T47D (cell line): ENCODE data around the gene TYRO3.

Source experiments
- DNase-seq, 2 experiments: peaks; one replicate each; pipeline versions ENCODE4 v3.0.0 to v3.0.0-alpha.2; 2011 to 2012; ENCODE audit warnings: low read depth in 1 of 2, low spot score in 1 of 2
- JUND ChIP-seq: IDR thresholded peaks from 2 replicates; pipeline ENCODE4 v1.6.1; 2012; ENCODE audit warnings: low read depth
- in situ Hi-C: cut with HindIII; loops from 2 replicates; pipeline ENCODE4 v1.10.0; 2016; ENCODE audit warnings: low sequenced_read_pairs, low pct_unique_long_range_greater_than_20kb

TYRO3 gene

DNA sequence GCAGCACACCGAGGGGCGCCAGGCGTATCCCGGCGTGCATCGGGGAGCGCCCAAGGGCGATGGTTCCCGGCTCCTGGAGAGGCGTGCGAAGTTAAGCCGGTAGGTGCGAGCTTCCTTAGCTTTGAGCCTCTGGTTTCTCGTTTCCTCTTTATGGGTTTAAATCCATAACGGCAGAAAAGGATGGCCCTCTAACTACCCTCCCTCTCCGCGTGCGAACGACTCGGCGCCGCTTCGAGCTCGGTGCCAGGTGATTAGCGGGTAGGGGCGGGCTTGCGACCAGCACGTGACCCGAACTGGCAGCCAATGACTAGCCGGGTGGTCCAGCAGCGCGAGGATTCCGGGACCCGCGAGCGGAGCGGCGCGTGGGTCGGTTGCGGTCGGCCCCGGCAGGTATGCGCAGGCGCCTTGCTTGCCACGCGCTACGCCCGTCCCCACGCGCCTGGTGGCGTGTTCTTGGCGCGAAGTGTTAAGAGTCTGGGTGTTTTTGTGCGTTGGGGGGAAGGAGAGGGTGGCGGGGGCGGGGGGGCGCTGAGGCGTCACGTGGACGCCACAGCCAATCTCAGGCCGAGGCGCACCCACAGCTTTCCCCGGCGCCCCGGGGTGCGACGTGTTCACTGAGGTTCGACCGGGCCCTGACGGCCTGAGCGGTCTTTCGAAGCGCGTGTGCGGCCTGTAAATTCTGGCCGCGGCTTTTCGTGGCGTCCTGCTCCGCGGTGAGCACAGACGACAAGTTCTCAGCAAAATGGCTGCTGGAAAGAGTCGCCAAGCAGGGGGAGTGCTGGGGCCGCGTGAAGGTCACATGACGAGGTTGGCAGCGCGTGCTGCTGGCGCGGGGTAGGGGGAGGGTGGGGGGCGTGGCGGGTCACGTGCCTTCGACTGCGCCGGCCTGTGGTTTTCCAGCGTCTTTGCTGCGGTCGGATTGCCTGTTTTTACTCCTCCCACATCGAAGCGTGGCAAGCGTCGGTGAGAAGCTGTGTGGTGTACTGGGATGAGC, 62.5 kb downstream of the TYRO3 start:
- DNase-seq = peak; percentile 91 to 96
- TF ChIP-seq JUND = no peak
- in situ Hi-C loops = no loop called here

DNA sequence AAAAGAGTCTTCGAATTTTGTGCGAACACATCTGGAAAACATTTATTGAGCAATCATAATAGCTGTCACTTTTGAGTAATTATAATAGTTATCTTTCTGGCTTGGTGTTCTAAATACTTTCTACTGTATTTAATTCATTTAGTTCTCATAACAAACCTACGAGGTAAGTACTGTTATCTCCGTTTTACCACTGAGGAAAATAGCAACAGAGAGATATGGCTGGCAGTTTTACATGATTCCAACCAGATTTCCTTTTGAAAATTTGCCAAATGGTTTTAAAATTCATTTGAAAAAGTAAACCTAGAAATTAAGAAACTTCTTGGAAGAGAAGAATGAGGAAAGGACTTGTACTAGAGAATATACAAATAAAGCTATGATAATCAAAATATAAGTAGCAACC, 63.9 kb downstream of the TYRO3 start:
- in situ Hi-C loops = no loop called here
- no peak for TF ChIP-seq JUND
- no peak for DNase-seq

DNA sequence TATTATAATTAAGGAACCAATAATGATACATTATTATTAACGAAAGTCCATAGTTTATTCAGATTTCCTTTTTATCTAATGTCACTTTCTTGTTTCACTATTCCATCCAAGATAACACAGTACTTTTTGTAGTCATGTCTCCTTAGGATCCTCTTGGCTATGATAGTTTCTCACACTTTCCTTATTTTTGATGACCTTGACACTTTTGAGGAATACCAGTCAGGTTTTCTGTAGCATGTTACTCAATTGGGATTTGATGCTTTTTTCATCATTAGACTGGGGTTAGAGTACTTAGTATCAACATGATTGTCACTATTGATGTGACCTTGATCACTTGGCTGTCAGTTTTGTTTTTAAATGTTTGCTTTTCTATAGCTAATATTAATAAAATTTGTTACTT, 68.2 kb downstream of the TYRO3 start:
- TF ChIP-seq JUND = no peak
- no peak for DNase-seq
- in situ Hi-C loops = no loop called here

DNA sequence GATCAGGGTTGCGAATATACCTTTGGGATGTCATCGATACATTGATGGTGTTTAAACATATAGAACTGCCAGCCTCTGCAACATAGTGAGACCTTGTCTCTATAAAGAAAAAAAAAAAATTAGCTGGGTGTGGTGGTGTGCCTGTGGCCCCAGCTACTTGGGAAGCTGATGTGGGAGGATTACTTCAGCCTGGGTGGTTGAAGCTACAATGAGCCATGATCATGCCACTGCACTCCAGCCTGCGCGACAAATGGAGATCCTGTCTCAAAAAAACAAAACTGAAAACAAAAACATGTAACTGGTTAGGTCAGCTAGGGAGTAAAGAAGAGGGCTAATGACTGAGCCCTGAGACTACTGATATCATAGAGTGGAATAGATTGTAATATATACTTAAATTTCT, 70.5 kb downstream of the TYRO3 start:
- no peak for DNase-seq
- TF ChIP-seq JUND = no peak
- in situ Hi-C loops = no loop called here

DNA sequence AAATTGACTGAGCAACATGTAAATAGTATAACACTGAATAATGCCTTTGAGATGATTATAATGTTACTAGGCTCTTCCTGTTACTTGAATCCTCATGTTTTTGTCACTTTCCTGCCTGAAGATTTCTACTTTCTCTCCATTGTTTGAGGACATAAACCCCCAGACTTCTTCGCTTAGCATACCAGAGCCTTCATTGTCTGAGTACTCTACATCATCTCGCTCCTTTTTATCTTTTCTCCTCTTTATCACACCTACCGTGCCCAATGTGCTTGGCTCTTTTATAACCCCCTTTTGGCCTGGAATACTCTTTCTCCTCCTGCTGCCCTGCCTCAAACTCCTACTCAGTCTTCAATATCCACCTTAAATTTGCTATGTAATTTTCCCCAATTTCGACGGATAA, 70.9 kb downstream of the TYRO3 start:
- TF ChIP-seq JUND = no peak
- in situ Hi-C loops = no loop called here
- no peak for DNase-seq

DNA sequence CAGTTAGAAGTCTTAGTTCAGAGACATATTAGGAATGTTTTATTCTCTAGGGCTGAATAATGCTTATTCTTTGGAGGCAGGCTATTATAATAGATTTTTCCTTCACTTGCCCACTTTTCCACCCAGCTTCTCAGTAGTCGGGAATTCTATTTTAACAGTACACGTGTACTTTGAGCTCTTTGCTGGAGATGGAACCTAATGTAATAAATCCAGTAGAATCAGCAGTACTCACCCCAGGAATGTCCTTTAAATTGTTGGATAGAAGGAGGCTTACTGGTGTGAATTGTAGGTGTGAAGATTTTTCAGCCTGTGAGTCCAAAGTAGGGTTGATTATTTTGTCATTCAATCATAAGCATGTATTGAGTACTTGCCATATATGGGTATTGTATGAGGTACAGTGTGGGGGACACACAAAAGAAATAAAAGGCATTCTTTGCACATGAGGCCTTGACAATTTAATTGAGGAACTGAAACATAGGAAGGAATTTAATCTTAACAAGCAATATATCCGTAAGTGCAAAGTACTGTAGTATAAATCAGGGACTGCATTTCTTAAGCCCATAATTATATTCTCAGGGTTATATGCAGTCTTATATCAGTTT, 71.7 kb downstream of the TYRO3 start:
- in situ Hi-C loops = no loop called here
- no peak for TF ChIP-seq JUND
- DNase-seq = no peak

DNA sequence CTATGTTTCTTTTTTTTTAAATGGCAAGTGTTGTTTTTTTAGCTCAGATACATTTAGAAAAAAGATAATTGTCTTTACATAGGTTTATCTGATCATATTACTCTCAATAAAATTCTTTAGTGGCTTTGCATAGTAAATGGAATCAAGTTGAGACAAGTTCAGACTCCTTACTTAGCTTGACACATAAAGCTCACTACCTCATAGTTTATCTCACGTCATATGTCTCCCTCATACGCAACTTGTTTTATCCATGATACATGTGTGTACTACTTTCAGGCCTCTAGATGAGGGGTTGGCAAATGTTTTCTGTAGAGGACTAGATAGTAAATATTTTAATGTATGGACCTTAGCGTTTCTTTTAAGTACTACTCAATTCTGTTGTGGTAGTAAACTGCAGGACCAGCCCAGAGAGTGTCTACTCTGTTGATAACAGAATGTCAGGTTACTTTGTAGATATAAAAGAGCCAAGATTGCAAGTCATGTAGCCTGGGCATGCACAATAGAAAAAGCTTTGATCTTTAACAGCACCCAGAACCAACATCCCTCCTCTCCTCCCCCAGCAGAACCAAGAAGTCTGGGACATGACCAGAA, 73.0 kb downstream of the TYRO3 start:
- in situ Hi-C loops = no loop called here
- no peak for DNase-seq
- no peak for TF ChIP-seq JUND
